Fibroblast of skin of right biceps (primary cell): ENCODE measurements around the gene ADGRB2.

Experiments
- DNase-seq: peaks from one replicate; pipeline ENCODE4 v3.0.0-alpha.2; 2013

ADGRB2 gene

GRCh38 chr1:31761883-31762282 lies 2.3 kb downstream of the ADGRB2 start:
- peak; percentile 78 for DNase-seq

GRCh38 chr1:31760471-31761470 lies 3.4 kb downstream of the ADGRB2 start:
- DNase-seq = peak; percentile 76

GRCh38 chr1:31759298-31760023 lies 4.7 kb downstream of the ADGRB2 start:
- DNase-seq = no peak

- no peak for DNase-seq
Measured at GRCh38 chr1:31758823-31759222, 5.3 kb downstream of the ADGRB2 start.

GRCh38 chr1:31757989-31758388 lies 6.2 kb downstream of the ADGRB2 start:
- DNase-seq = no peak

GRCh38 chr1:31757204-31757679 lies 6.9 kb downstream of the ADGRB2 start:
- no peak for DNase-seq

- DNase-seq = no peak
Measured at GRCh38 chr1:31756578-31756977, 7.6 kb downstream of the ADGRB2 start.

GRCh38 chr1:31755850-31756492 lies 8.2 kb downstream of the ADGRB2 start:
- no peak for DNase-seq

GRCh38 chr1:31755197-31755611 lies 8.9 kb downstream of the ADGRB2 start:
- DNase-seq = no peak

- no peak for DNase-seq
Measured at GRCh38 chr1:31754397-31754796, 9.7 kb downstream of the ADGRB2 start.

- no peak for DNase-seq
Measured at GRCh38 chr1:31753707-31754349, 10.3 kb downstream of the ADGRB2 start.

GRCh38 chr1:31752952-31753475 lies 11.1 kb downstream of the ADGRB2 start:
- no peak for DNase-seq

GRCh38 chr1:31752258-31752657 lies 11.9 kb downstream of the ADGRB2 start:
- no peak for DNase-seq

- no peak for DNase-seq
Measured at GRCh38 chr1:31751822-31752241, 12.3 kb downstream of the ADGRB2 start.

GRCh38 chr1:31750858-31751510 lies 13.2 kb downstream of the ADGRB2 start:
- DNase-seq = peak; percentile 78

- peak; percentile 54 for DNase-seq
Measured at GRCh38 chr1:31749785-31750735, 14.1 kb downstream of the ADGRB2 start.

- DNase-seq = no peak
Measured at GRCh38 chr1:31748365-31748764, 15.8 kb downstream of the ADGRB2 start.

- no peak for DNase-seq
Measured at GRCh38 chr1:31747304-31747703, 16.8 kb downstream of the ADGRB2 start.

- DNase-seq = no peak
Measured at GRCh38 chr1:31746687-31747086, 17.5 kb downstream of the ADGRB2 start.

- DNase-seq = no peak
Measured at GRCh38 chr1:31745946-31746670, 18.0 kb downstream of the ADGRB2 start.
